H9 (cell line): ENCODE measurements around the gene CCR9. TPM values are rescaled to one million over a fixed set of nuclear protein-coding genes. Genes with fewer than 3 reads are reported as not detected.

ENCODE experiments used
- DNase-seq: peaks from one replicate; pipeline ENCODE4 v3.0.0-alpha.2; 2017
- H2AFZ ChIP-seq: one replicate; pipeline ENCODE4 v1.6.1; 2013; ENCODE audit warnings: mild to moderate bottlenecking, low read length, control low read depth, moderate library complexity
- H2AK5ac ChIP-seq: 2 replicates; pipeline ENCODE4 v1.6.1; 2013; ENCODE audit warnings: low read length, control low read depth, mixed read lengths; ENCODE audit not compliant: insufficient read length
- H2BK120ac ChIP-seq: one replicate; pipeline ENCODE4 v1.6.1; 2013; ENCODE audit warnings: low read depth, mild to moderate bottlenecking, low read length, control low read depth, inconsistent platforms; ENCODE audit not compliant: poor library complexity, severe bottlenecking
- H2BK12ac ChIP-seq: 2 replicates; pipeline ENCODE4 v1.6.1; 2013; ENCODE audit warnings: low read length, control low read depth, mixed read lengths, low read depth; ENCODE audit not compliant: insufficient read length
- H2BK15ac ChIP-seq: 2 replicates; pipeline ENCODE4 v1.6.1; 2013; ENCODE audit warnings: low read depth, low read length, control low read depth
- H2BK20ac ChIP-seq: one replicate; pipeline ENCODE4 v1.6.1; 2013; ENCODE audit warnings: low read depth, mild to moderate bottlenecking, low read length, control low read depth, inconsistent platforms; ENCODE audit not compliant: poor library complexity, severe bottlenecking
- H2BK5ac ChIP-seq: 2 replicates; pipeline ENCODE4 v1.6.1; 2013; ENCODE audit warnings: low read length, control low read depth, mixed read lengths; ENCODE audit not compliant: insufficient read length
- H3K14ac ChIP-seq: 2 replicates; pipeline ENCODE4 v1.6.1; 2013; ENCODE audit warnings: low read length, control low read depth; ENCODE audit not compliant: insufficient read depth
- H3K18ac ChIP-seq: 2 replicates; pipeline ENCODE4 v1.6.1; 2013; ENCODE audit warnings: low read depth, mild to moderate bottlenecking, mixed read lengths, low read length, control low read depth; ENCODE audit not compliant: insufficient read length
- H3K23ac ChIP-seq: 2 replicates; pipeline ENCODE4 v1.6.1; 2013; ENCODE audit warnings: low read length, control low read depth, mixed read lengths, low read depth; ENCODE audit not compliant: insufficient read length
- H3K23me2 ChIP-seq: 2 replicates; pipeline ENCODE4 v1.6.1; 2013; ENCODE audit warnings: low read depth, mild to moderate bottlenecking, mixed read lengths, low read length, control low read depth; ENCODE audit not compliant: insufficient read length, poor library complexity, severe bottlenecking
- H3K27ac ChIP-seq: 2 replicates; pipeline ENCODE4 v1.5.1; 2013; ENCODE audit warnings: low read length, control low read depth, mixed read lengths, low read depth; ENCODE audit not compliant: insufficient read length
- H3K27me3 ChIP-seq: 2 replicates; pipeline ENCODE4 v1.6.1; 2013; ENCODE audit warnings: low read length, control low read depth, inconsistent platforms; ENCODE audit not compliant: insufficient read depth
- H3K4ac ChIP-seq: 2 replicates; pipeline ENCODE4 v1.6.1; 2013; ENCODE audit warnings: low read depth, mild to moderate bottlenecking, control low read depth, inconsistent platforms, low read length, moderate library complexity
- H3K4me1 ChIP-seq: 2 replicates; pipeline ENCODE4 v1.6.1; 2013; ENCODE audit warnings: low read length, control low read depth, inconsistent platforms; ENCODE audit not compliant: insufficient read depth
- H3K4me2 ChIP-seq: 2 replicates; pipeline ENCODE4 v1.6.1; 2013; ENCODE audit warnings: low read length, control low read depth, mixed read lengths; ENCODE audit not compliant: insufficient read length, insufficient read depth
- H3K56ac ChIP-seq: 2 replicates; pipeline ENCODE4 v1.6.1; 2013; ENCODE audit warnings: low read depth, mild to moderate bottlenecking, mixed read lengths, low read length, control low read depth; ENCODE audit not compliant: insufficient read length
- H3K79me1 ChIP-seq: 2 replicates; pipeline ENCODE4 v1.6.1; 2013; ENCODE audit warnings: low read depth, mild to moderate bottlenecking, moderate library complexity, low read length, control low read depth, inconsistent platforms; ENCODE audit not compliant: insufficient read depth, poor library complexity, severe bottlenecking
- H3K79me2 ChIP-seq: 2 replicates; pipeline ENCODE4 v1.6.1; 2013; ENCODE audit warnings: low read length, control low read depth, inconsistent platforms; ENCODE audit not compliant: insufficient read depth
- H3K9ac ChIP-seq: 2 replicates; pipeline ENCODE4 v1.6.1; 2013; ENCODE audit warnings: low read length, control low read depth, mixed read lengths; ENCODE audit not compliant: insufficient read length; ENCODE audit errors: extremely low read depth
- H3K9me3 ChIP-seq: one replicate; pipeline ENCODE4 v1.6.1; 2013; ENCODE audit warnings: low read depth, low read length, inconsistent platforms; ENCODE audit not compliant: control insufficient read depth
- H3T11ph ChIP-seq: one replicate; pipeline ENCODE4 v1.6.1; 2013; ENCODE audit warnings: mild to moderate bottlenecking, low read length, control low read depth, inconsistent platforms
- H4K20me1 ChIP-seq: one replicate; pipeline ENCODE4 v1.6.1; 2013; ENCODE audit not compliant: control insufficient read depth, insufficient read length, insufficient read depth
- H4K5ac ChIP-seq: 2 replicates; pipeline ENCODE4 v1.6.1; 2013; ENCODE audit warnings: low read depth, mild to moderate bottlenecking, mixed read lengths, low read length, control low read depth; ENCODE audit not compliant: insufficient read length
- H4K8ac ChIP-seq: replicated peaks from 2 replicates; pipeline ENCODE4 v1.6.1; 2013; ENCODE audit warnings: low read length, control low read depth, mixed read lengths, low read depth; ENCODE audit not compliant: insufficient read length
- H4K91ac ChIP-seq: 2 replicates; pipeline ENCODE4 v1.6.1; 2013; ENCODE audit warnings: low read depth, mild to moderate bottlenecking, moderate library complexity, mixed read lengths, low read length, control low read depth; ENCODE audit not compliant: insufficient read length
- H3K27ac Mint-ChIP-seq, 3 experiments: 2 replicates in 2 of 3; 3 replicates in 1 of 3; pipeline ENCODE4 v1.8.0; 2020 to 2021; ENCODE audit warnings: mixed read lengths in 3 of 3, mild to moderate bottlenecking in 1 of 3, moderate library complexity in 1 of 3
- H3K27me3 Mint-ChIP-seq: 2 replicates; pipeline ENCODE4 v1.8.0; 2021; ENCODE audit warnings: low read depth, mild to moderate bottlenecking, moderate library complexity, mixed read lengths
- H3K36me3 Mint-ChIP-seq, 3 experiments: 2 replicates in 2 of 3; 3 replicates in 1 of 3; pipeline ENCODE4 v1.8.0; 2020 to 2021; ENCODE audit warnings: low read depth in 3 of 3, mixed read lengths in 3 of 3; ENCODE audit not compliant: insufficient read depth in 1 of 3
- H3K4me1 Mint-ChIP-seq, 2 experiments: 2 replicates each; pipeline ENCODE4 v1.8.0; 2020; ENCODE audit warnings: mixed read lengths in 2 of 2
- H3K4me3 Mint-ChIP-seq, 2 experiments: 2 replicates in 1 of 2; 3 replicates in 1 of 2; pipeline ENCODE4 v1.8.0; 2020 to 2021; ENCODE audit warnings: mild to moderate bottlenecking in 2 of 2, mixed read lengths in 2 of 2, moderate library complexity in 1 of 2
- H3K9me3 Mint-ChIP-seq, 2 experiments: 2 replicates in 1 of 2; 3 replicates in 1 of 2; pipeline ENCODE4 v1.8.0; 2020; ENCODE audit warnings: mild to moderate bottlenecking in 2 of 2, mixed read lengths in 2 of 2, moderate library complexity in 1 of 2
- CTCF ChIP-seq: fragments of 200-600 bp; sonication (generic); conservative IDR thresholded peaks from 3 replicates; pipeline ENCODE4 v1.8.0; 2021; ENCODE audit warnings: antibody characterized with exemption, mild to moderate bottlenecking
- total RNA-seq: library from RNA; stranded (reverse); gene quantifications from 2 replicates; pipeline ENCODE4 v1.2.1, GENCODE V29; 2021

The CCR9 gene
- total RNA-seq, 1 experiment from 2014 or later, result not detected

DNA sequence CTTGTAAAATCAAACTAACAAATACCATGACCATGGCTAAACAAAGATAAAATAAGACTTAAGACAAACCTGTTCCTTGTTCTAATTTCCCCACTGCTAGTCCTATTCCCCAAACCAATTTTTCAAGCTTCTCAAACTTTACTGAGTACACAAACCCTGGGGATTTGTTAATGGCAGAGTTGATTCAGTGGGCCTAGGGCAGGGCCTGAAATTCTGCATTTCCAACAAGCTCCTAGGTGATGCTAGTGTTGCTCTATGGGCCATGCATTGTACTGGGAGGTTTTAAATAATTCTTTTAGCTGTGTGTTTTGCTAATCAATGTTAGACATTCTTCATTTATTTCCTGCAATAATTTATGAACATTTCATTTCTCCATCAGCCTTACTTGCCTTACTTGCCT is 13.3 kb upstream of the CCR9 start:
- Histone ChIP-seq H4K8ac (no peak overlapping the region), H3K79me2 (no peaks in the 10 kb centered on the region), H4K91ac (no peak overlapping the region), H3K4ac (no peak overlapping the region), H3K9me3 (no peaks in the 10 kb centered on the region), H3K56ac (no peak overlapping the region), H3K27ac (no peak overlapping the region), H2BK12ac (no peak overlapping the region), H3K4me1 (no peaks in the 10 kb centered on the region), H3K18ac (no peak overlapping the region), H2BK5ac (no peak overlapping the region), H2AK5ac (no peak overlapping the region), H3K23ac (no peak overlapping the region), H3K14ac (no peak overlapping the region), H3K79me1 (no peaks in the 10 kb centered on the region), H3K4me2 (no peak overlapping the region), H4K20me1 (no peaks in the 10 kb centered on the region), H3K23me2 (no peaks in the 10 kb centered on the region), H2BK20ac (no peak overlapping the region), H3K27me3 (no peaks in the 10 kb centered on the region), H2BK15ac (no peak overlapping the region), H2BK120ac (no peak overlapping the region), H3T11ph (no peak overlapping the region), H2AFZ (no peak overlapping the region), H3K9ac (no peak overlapping the region), H4K5ac (no peak overlapping the region)
- no peak overlapping the region for H3K4me3 Mint-ChIP-seq
- DNase-seq, result no peak
- H3K36me3 Mint-ChIP-seq, result no peaks in the 10 kb centered on the region
- peaks cover 3% of the 10 kb centered on the region for H3K27me3 Mint-ChIP-seq
- no peak overlapping the region for H3K27ac Mint-ChIP-seq
- H3K9me3 Mint-ChIP-seq, result no peaks in the 10 kb centered on the region
- peaks cover 14 to 16% of the 10 kb centered on the region in 2 experiments for H3K4me1 Mint-ChIP-seq
- TF ChIP-seq CTCF, result no peak
